GM10266 (cell line): Measurements from ENCODE around the gene PRKCQ.

Source experiments
- DNase-seq: peaks from one replicate; pipeline ENCODE4 v3.0.0; 2012; ENCODE audit errors: extremely low spot score
- CTCF ChIP-seq: IDR thresholded peaks from 2 replicates; pipeline ENCODE4 v1.5.1; 2012; ENCODE audit warnings: mild to moderate bottlenecking, low read depth; ENCODE audit not compliant: control insufficient read depth, insufficient read depth; ENCODE audit errors: missing control alignments

PRKCQ gene

GRCh38 chr10:6388261-6388893, 191.7 kb downstream of the PRKCQ start:
- TF ChIP-seq CTCF = no peak

GRCh38 chr10:6386960-6387359, 193.1 kb downstream of the PRKCQ start:
- no peak for DNase-seq
- no peak for TF ChIP-seq CTCF

More at GRCh38 chr10:6388261-6388893, 191.7 kb downstream of the PRKCQ start:
- no peak for DNase-seq

GRCh38 chr10:6386346-6386745, 193.7 kb downstream of the PRKCQ start:
- no peak for TF ChIP-seq CTCF
- no peak for DNase-seq

GRCh38 chr10:6385665-6386064, 194.4 kb downstream of the PRKCQ start:
- TF ChIP-seq CTCF = no peak
- no peak for DNase-seq

- no peak for TF ChIP-seq CTCF
- DNase-seq = no peak
These were observed 195.2 kb downstream of the PRKCQ start for GRCh38 chr10:6384847-6385246.

- TF ChIP-seq CTCF = no peak
- no peak for DNase-seq
These were observed 196.0 kb downstream of the PRKCQ start for GRCh38 chr10:6384031-6384430.

GRCh38 chr10:6383096-6383812, 196.8 kb downstream of the PRKCQ start:
- TF ChIP-seq CTCF = no peak
- DNase-seq = no peak
